Left ventricle myocardium inferior (tissue), 1 donor: ENCODE results near the gene LTB4R2. TPM values are rescaled to one million over a fixed set of nuclear protein-coding genes. Genes with fewer than 3 reads are reported as not detected.

Experiments
- DNase-seq: peaks from one replicate; pipeline ENCODE4 v3.0.0-alpha.2; 2020
- H3K27ac ChIP-seq: fragments of 200-600 bp; replicated peaks from 2 replicates; pipeline ENCODE4 v1.8.0; 2021
- H3K27me3 ChIP-seq: fragments of 200-600 bp; 2 replicates; pipeline ENCODE4 v1.8.0; 2021; ENCODE audit warnings: low read depth
- H3K36me3 ChIP-seq: fragments of 200-600 bp; 2 replicates; pipeline ENCODE4 v1.8.0; 2021
- H3K4me1 ChIP-seq: fragments of 200-600 bp; 2 replicates; pipeline ENCODE4 v1.8.0; 2021
- H3K4me3 ChIP-seq: fragments of 200-600 bp; 2 replicates; pipeline ENCODE4 v1.8.0; 2021; ENCODE audit warnings: mild to moderate bottlenecking, moderate library complexity
- H3K9me3 ChIP-seq: fragments of 200-600 bp; replicated peaks from 2 replicates; pipeline ENCODE4 v1.8.0; 2021
- intact Hi-C: fragments of 100-400 bp; cut with micrococcal nuclease; formaldehyde crosslinking; loops from one replicate; pipeline ENCODE4 v1.11.0; 2022
- total RNA-seq: library from RNA; stranded (reverse); fragmentation: NEBNext Ultra II Directional; extraction: Animal tissue kit (Norgen Biotek cat#: 25700); gene quantifications from one replicate; pipeline ENCODE4 v1.2.1, GENCODE V29; 2021
- TF ChIP-seq, protein P1 (sequence below): fragments of 200-600 bp; IDR thresholded peaks from 2 replicates; pipeline ENCODE4 v1.8.0; 2021; ENCODE audit warnings: antibody characterized with exemption, mild to moderate bottlenecking, borderline replicate concordance
- donor health status: DM: no; HTN: yes; CAD: no; lungs with severe emphysema.

Gene LTB4R2
- total RNA-seq, 1 donor from 2014 or later: 0.71 TPM

DNA sequence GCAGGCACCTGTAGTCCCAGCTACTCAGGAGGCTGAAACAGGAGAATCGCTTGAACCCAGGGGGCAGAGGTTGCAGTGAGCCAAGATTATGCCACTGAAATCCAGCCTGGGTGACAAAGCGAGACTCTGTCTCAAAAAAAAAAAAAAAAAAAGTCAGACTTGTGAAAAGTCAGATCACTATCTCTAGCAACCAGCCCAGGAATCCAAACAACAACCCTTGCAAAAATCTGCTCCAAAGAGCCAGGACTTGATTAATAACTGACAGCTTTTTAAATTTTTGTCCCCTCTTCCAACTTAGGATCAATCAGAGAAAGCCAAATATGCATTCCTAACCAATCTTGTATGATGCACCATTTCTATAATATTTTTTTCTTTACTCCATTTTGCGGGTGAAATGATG lies 50.3 kb downstream of the LTB4R2 start:
- TF ChIP-seq, protein P1, sequence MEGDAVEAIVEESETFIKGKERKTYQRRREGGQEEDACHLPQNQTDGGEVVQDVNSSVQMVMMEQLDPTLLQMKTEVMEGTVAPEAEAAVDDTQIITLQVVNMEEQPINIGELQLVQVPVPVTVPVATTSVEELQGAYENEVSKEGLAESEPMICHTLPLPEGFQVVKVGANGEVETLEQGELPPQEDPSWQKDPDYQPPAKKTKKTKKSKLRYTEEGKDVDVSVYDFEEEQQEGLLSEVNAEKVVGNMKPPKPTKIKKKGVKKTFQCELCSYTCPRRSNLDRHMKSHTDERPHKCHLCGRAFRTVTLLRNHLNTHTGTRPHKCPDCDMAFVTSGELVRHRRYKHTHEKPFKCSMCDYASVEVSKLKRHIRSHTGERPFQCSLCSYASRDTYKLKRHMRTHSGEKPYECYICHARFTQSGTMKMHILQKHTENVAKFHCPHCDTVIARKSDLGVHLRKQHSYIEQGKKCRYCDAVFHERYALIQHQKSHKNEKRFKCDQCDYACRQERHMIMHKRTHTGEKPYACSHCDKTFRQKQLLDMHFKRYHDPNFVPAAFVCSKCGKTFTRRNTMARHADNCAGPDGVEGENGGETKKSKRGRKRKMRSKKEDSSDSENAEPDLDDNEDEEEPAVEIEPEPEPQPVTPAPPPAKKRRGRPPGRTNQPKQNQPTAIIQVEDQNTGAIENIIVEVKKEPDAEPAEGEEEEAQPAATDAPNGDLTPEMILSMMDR: no peak
- Histone ChIP-seq H3K4me3 (no peak overlapping the region), H3K4me1 (peaks cover 6% of the 10 kb centered on the region), H3K27me3 (peaks cover 18% of the 10 kb centered on the region), H3K27ac (no peak overlapping the region), H3K36me3 (no peaks in the 10 kb centered on the region), H3K9me3 (no peaks in the 10 kb centered on the region)
- DNase-seq: no peak
- intact Hi-C loops: no loop called here

DNA sequence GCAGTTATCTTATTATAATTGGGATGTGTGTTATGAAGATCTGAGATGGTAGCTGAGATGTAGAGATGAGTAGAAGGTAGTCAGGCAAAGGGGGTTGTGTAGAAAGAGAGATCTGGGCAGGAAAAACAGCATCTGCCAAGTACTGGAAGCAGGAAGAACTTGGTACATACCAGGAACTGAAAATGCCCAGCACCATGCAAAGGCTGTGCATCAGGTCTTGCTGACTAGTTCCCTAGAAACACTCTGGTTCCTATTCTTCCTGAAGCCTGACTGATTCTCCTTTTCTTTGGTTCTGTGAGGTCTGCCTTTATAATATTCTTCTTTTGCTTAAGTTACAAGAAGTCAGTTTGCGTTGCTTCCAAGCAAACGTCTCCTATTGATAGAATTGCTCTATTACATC lies 51.4 kb downstream of the LTB4R2 start:
- TF ChIP-seq, protein P1: no peak
- intact Hi-C loops: no loop called here

More for the DNA sequence above, 51.4 kb downstream of the LTB4R2 start:
- Histone ChIP-seq H3K36me3 (no peaks in the 10 kb centered on the region), H3K27ac (no peak overlapping the region), H3K27me3 (peaks cover 29% of the 10 kb centered on the region), H3K4me3 (no peak overlapping the region), H3K9me3 (no peaks in the 10 kb centered on the region), H3K4me1 (peaks cover 15% of the 10 kb centered on the region)
- no peak for DNase-seq

Other genes starting within 250 kb of the LTB4R2 start
- gene CPNE6, start 238.6 kb upstream of the LTB4R2 start, total RNA-seq: not detected
- 3.1 TPM for gene PCK2, start 215.8 kb upstream of the LTB4R2 start, total RNA-seq
- gene DCAF11, start 195.4 kb upstream of the LTB4R2 start, total RNA-seq: 74.7 TPM
- gene NRL, start 195.2 kb upstream of the LTB4R2 start, total RNA-seq: 1.5 TPM
- gene FITM1, start 179.5 kb upstream of the LTB4R2 start, total RNA-seq: 148 TPM
- 108 TPM for gene PSME1, start 173.9 kb upstream of the LTB4R2 start, total RNA-seq
- gene EMC9, start 168.5 kb upstream of the LTB4R2 start, total RNA-seq: 14.5 TPM
- gene PSME2, start 163.5 kb upstream of the LTB4R2 start, total RNA-seq: 89.7 TPM
- 34.8 TPM for gene RNF31, start 162.6 kb upstream of the LTB4R2 start, total RNA-seq
- 24.0 TPM for gene IRF9, start 148.9 kb upstream of the LTB4R2 start, total RNA-seq
- gene REC8, start 138.1 kb upstream of the LTB4R2 start, total RNA-seq: 1.6 TPM
- gene IPO4, start 121.3 kb upstream of the LTB4R2 start, total RNA-seq: 13.3 TPM
- gene TM9SF1, start 114.7 kb upstream of the LTB4R2 start, total RNA-seq: 22.2 TPM
- not detected for gene TSSK4, start 104.4 kb upstream of the LTB4R2 start, total RNA-seq
- 33.1 TPM for gene CHMP4A, start 96.7 kb upstream of the LTB4R2 start, total RNA-seq
- gene MDP1, start 94.1 kb upstream of the LTB4R2 start, total RNA-seq: 16.6 TPM
- gene NEDD8, start 77.8 kb upstream of the LTB4R2 start, total RNA-seq: 214 TPM
- 29.7 TPM for gene GMPR2, start 77.2 kb upstream of the LTB4R2 start, total RNA-seq
- gene TINF2, start 67.5 kb upstream of the LTB4R2 start, total RNA-seq: 30.6 TPM
- gene TGM1, start 47.0 kb upstream of the LTB4R2 start, total RNA-seq: 0.96 TPM
- gene RABGGTA, start 38.5 kb upstream of the LTB4R2 start, total RNA-seq: 22.3 TPM
- 6.9 TPM for gene DHRS1, start 10.4 kb upstream of the LTB4R2 start, total RNA-seq
- gene NOP9, start 10.3 kb upstream of the LTB4R2 start, total RNA-seq: 23.4 TPM
- gene CIDEB, start 2.2 kb upstream of the LTB4R2 start, total RNA-seq: 3.1 TPM
- 1.8 TPM for gene LTB4R, start 1.4 kb downstream of the LTB4R2 start, total RNA-seq
- gene ADCY4, start 24.9 kb downstream of the LTB4R2 start, total RNA-seq: 26.6 TPM
- 3.6 TPM for gene RIPK3, start 29.9 kb downstream of the LTB4R2 start, total RNA-seq
- gene NFATC4, start 58.0 kb downstream of the LTB4R2 start, total RNA-seq: 20.6 TPM
- gene NYNRIN, start 88.9 kb downstream of the LTB4R2 start, total RNA-seq: 8.0 TPM
- gene CBLN3, start 119.5 kb downstream of the LTB4R2 start, total RNA-seq: 0.55 TPM
- gene KHNYN, start 119.8 kb downstream of the LTB4R2 start, total RNA-seq: 20.5 TPM
- gene SDR39U1, start 132.6 kb downstream of the LTB4R2 start, total RNA-seq: 74.8 TPM
- 0.66 TPM for gene CMA1, start 198.1 kb downstream of the LTB4R2 start, total RNA-seq